Left renal cortex interstitium (tissue), 4 donors: Measurements from ENCODE around the gene LNPEP. TPM values are rescaled to one million over a fixed set of nuclear protein-coding genes. Genes with fewer than 3 reads are reported as not detected.

Experiments used
- DNase-seq, 4 donors: peaks; one replicate each; pipeline ENCODE4 v3.0.0-alpha.2; 2013; ENCODE audit warnings: low read depth in 4 of 4, low spot score in 2 of 4, missing footprints in 1 of 4
- polyA plus RNA-seq, 4 donors: library from polyadenylated mRNA; unstranded; fragments of 120-200 nt; gene quantifications; one replicate each; pipeline ENCODE4 v1.2.1, GENCODE V29; 2013; ENCODE audit not compliant: insufficient read length in 4 of 4

LNPEP gene
- polyA plus RNA-seq, 4 donors = 21.1 to 30.2 (median 22.9) TPM

- no peak for DNase-seq
Measured at GRCh38 chr5:96994493-96994892, 58.6 kb downstream of the LNPEP start.

GRCh38 chr5:96995419-96995818 is 59.5 kb downstream of the LNPEP start:
- no peak for DNase-seq

- peak in 3 of 4 donors; percentile 18 to 36 (median 28) for DNase-seq
Measured at GRCh38 chr5:96997265-96997859, 61.5 kb downstream of the LNPEP start.

- no peak for DNase-seq
Measured at GRCh38 chr5:96999856-97000255, 64.0 kb downstream of the LNPEP start.

GRCh38 chr5:97000391-97000790 is 64.5 kb downstream of the LNPEP start:
- DNase-seq = no peak

GRCh38 chr5:97002983-97003382 is 67.1 kb downstream of the LNPEP start:
- DNase-seq = no peak

GRCh38 chr5:97004423-97005060 is 68.7 kb downstream of the LNPEP start:
- DNase-seq = no peak

GRCh38 chr5:97006454-97007060 is 70.7 kb downstream of the LNPEP start:
- no peak for DNase-seq

GRCh38 chr5:97009212-97009898 is 73.5 kb downstream of the LNPEP start:
- no peak for DNase-seq

- no peak for DNase-seq
Measured at GRCh38 chr5:97009921-97010320, 74.0 kb downstream of the LNPEP start.

GRCh38 chr5:97010606-97011005 is 74.7 kb downstream of the LNPEP start:
- DNase-seq = no peak

GRCh38 chr5:97011567-97011966 is 75.7 kb downstream of the LNPEP start:
- DNase-seq = no peak

GRCh38 chr5:97019435-97020117 is 83.7 kb downstream of the LNPEP start:
- no peak for DNase-seq

- DNase-seq = no peak
Measured at GRCh38 chr5:97021416-97021815, 85.5 kb downstream of the LNPEP start.

GRCh38 chr5:97022898-97023297 is 87.0 kb downstream of the LNPEP start:
- DNase-seq = no peak

- DNase-seq = no peak
Measured at GRCh38 chr5:97026721-97027120, 90.8 kb downstream of the LNPEP start.

- DNase-seq = no peak
Measured at GRCh38 chr5:97037819-97038218, 101.9 kb downstream of the LNPEP start.

- DNase-seq = no peak
Measured at GRCh38 chr5:97041239-97041638, 105.4 kb downstream of the LNPEP start.

- DNase-seq = peak in 2 of 4 donors; percentile 45 to 58
Measured at GRCh38 chr5:97042996-97043395, 107.1 kb downstream of the LNPEP start.

- DNase-seq = no peak
Measured at GRCh38 chr5:97043511-97043910, 107.6 kb downstream of the LNPEP start.

GRCh38 chr5:97044052-97044451 is 108.2 kb downstream of the LNPEP start:
- no peak for DNase-seq
